ENCODE results near the gene PGM2L1.

- no peak for TF ChIP-seq ESRRG (CRISPR knock-in tag; IDR thresholded peaks at IDR 0.05)
- no peak for TF ChIP-seq PATZ1 (CRISPR knock-in tag; IDR thresholded peaks at IDR 0.05; ENCODE audit: borderline replicate concordance)
Observed at GRCh38 chr11:74444173-74444826, 46.1 kb upstream of the PGM2L1 start.

All from SK-N-SH treated with all-trans-retinoic acid at 6 μM for 48 hours (cell line).